Measurements from ENCODE around the gene PANX2.
"Not testable (repeated sequence)": the region's sequence is repeated elsewhere in the genome, so short reads cannot be mapped to it uniquely, and the experiment has no call there.

The PANX2 gene

DNA sequence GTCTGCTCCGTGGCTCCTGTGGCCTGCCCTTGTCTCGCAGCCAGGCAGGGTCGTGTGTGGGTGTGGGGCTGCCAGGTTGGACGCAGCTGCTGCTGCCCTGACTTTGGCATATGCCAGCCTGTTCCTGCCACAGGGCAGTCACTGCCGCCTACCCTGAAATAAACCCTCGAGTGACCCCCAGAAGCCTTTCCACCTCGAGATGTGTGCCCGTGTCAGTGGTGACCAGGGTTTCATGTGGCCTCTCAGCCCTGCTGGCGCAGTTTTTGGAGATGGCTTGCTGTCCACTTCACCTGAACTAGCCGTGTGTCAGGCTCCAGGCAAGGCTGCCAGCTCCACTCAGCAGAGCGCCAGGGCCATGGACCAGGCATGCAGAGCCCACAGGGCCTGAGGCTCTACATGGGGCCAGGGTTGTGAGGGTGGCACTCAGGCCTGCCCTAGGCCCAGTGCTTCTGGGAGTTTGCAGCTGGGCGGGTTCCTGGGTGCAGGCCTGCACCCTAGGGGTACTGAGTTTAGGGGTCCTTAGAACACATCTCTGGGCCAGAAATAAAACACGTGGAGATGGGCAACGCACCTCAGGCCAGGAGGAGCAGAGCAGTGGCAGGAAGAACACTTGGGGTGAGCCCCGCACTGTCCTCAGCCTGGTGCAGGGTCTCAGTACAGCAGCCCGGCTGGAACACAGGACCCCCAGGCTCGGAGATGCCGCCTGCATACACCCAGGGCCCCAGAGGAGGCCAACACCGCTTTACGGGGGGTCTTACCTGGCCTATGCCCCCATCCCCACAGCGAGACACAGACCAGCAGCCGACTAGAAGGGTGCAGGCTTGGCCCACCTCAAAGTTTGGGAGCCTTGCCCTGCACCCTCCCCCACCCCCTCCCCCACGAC is 8.8 kb upstream of the PANX2 start:
- POLR2A ChIA-PET: no interaction called here
- no peak for DNase-seq (ENCODE audit: low read depth, low spot score)

DNA sequence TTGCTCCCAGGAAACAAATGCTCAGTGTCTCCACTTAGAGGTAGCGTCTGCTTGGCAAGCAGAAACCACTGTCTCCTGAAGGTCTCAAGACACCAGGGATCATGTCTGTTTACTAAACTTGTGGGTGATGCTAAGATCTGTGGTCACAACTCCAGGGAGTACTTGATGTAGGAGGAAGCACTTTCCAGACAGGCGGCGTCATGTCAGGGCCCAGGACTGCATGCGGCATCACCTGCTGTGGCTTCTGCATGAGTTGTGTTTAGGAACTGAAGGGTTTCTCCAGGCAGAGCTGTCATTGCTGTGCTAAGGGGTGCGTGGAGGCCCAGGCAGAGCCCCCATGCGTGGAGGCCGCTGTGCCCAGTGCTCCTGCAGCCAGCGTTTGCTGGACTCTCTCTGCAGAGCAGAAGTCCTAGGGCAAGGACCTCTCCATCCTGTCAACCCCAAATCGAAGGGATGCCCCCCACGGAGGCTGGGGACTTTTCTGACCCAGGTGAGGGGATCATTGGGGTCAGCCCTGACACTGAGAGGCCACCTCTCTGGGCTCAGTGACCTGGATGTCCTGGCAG is 8.1 kb upstream of the PANX2 start:
- DNase-seq (ENCODE audit: low read depth, low spot score): no peak
- no peak for TF ChIP-seq CTCF (IDR thresholded peaks at IDR 0.05; ENCODE audit: insufficient read depth, low read length, missing control alignments)
- ChIA-PET POLR2A (no interaction called here), CTCF (interaction anchor here (1.1 kb wide), 1 partner anchor 13 kb away, joined by 3 read pairs; no protein-coding TSS in a partner anchor)
- H3K4me3 ChIP-seq (ENCODE audit: low read depth, low read length): no peak overlapping the region

More for the DNA sequence above, 8.8 kb upstream of the PANX2 start:
- TF ChIP-seq CTCF (IDR thresholded peaks at IDR 0.05; ENCODE audit: insufficient read depth, low read length, missing control alignments): no peak
- no peak overlapping the region for H3K4me3 ChIP-seq (ENCODE audit: low read depth, low read length)
- CTCF ChIA-PET: interaction anchor here (1.1 kb wide), 1 partner anchor 13 kb away, joined by 3 read pairs; no protein-coding TSS in a partner anchor

GRCh38 chr22:50165436-50166123 is 5.0 kb upstream of the PANX2 start:
- TF ChIP-seq CTCF (IDR thresholded peaks at IDR 0.05; ENCODE audit: insufficient read depth, low read length, missing control alignments): no peak
- DNase-seq (ENCODE audit: low read depth, low spot score): no peak
- H3K4me3 ChIP-seq (ENCODE audit: low read depth, low read length): no peak overlapping the region
- CTCF ChIA-PET: interaction anchor here (2.6 kb wide), 1 partner anchor 17 kb away, joined by 11 read pairs; no protein-coding TSS in a partner anchor
- POLR2A ChIA-PET: no interaction called here

DNA sequence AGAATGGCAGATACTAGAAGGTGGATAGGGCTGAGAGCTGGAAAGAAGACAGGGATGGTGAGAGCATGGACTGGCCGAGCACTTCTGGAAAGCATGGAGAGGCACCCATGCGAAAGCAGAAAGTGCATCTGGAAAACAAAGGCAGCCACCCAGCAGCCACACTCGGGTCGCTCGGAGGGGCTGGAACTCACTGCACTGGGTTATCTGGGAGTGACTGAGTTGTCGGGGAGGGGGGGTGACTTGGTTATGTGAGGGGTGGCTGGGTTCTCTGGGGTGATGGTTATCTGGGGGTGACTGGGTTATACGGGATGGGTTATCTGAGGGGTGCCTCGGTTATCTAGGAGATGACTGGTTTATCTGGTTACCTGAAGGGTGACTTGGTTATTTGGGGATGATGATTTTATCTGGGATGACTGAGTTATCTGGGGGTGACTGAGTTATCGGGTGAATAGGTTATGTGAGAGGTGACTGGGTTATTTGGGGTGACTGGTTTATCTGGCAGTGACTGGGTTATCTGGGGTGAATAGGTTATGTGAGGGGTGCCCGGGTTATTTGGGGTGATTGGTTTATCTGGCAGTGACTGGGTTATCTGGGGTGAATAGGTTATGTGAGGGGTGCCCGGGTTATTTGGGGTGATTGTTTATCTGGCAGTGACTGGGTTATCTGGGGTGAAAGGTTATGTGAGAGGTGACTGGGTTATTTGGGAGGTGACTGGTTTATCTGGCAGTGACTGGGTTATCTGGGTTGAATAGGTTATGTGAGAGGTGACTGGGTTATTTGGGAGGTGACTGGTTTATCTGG is 2.6 kb upstream of the PANX2 start:
- ChIA-PET POLR2A (no interaction called here), CTCF (interaction anchor here (0.6 to 1.0 kb wide), 2 partner anchors 39 to 102 kb away, joined by 3 to 4 read pairs; no protein-coding TSS in a partner anchor)
- no peak for TF ChIP-seq CTCF (IDR thresholded peaks at IDR 0.05; ENCODE audit: insufficient read depth, low read length, missing control alignments)
- DNase-seq (ENCODE audit: low read depth, low spot score): no peak
- no peak overlapping the region for H3K4me3 ChIP-seq (ENCODE audit: low read depth, low read length)

DNA sequence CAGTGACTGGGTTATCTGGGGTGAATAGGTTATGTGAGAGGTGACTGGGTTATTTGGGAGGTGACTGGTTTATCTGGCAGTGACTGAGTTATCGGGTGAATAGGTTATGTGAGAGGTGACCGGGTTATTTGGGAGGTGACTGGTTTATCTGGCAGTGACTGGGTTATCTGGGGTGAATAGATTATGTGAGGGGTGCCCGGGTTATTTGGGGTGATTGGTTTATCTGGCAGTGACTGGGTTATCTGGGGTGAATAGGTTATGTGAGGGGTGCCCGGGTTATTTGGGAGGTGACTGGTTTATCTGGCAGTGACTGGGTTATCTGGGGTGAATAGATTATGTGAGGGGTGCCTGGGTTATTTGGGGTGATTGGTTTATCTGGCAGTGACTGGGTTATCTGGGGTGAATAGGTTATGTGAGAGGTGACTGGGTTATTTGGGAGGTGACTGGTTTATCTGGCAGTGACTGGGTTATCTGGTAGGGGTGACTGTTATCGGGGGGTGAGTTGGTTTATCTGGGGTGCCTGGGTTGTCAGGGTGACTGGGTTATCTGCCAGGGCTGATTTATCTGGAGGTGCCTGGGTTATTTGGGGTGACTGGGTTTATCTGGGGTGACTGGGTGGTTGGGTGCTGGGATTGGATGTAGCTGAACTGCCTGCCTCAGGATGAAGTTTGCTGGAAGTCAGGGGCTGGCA is 1.9 kb upstream of the PANX2 start:
- H3K4me3 ChIP-seq (ENCODE audit: low read depth, low read length); POLR2A ChIA-PET; DNase-seq (ENCODE audit: low read depth, low spot score): not testable (repeated sequence)
- CTCF ChIA-PET: interaction anchor here (1.0 kb wide), 1 partner anchor 38 kb away, joined by 5 read pairs; no protein-coding TSS in a partner anchor

Data from AG04449 (cell line).